ENCODE results near the gene SERINC5. TPM values are rescaled to one million over a fixed set of nuclear protein-coding genes. Genes with fewer than 3 reads are reported as not detected.

The SERINC5 gene
- total and polyA plus RNA-seq, 7 donors, result 0.70 to 8.6 (median 2.7) TPM

- intact Hi-C loops (cut with DNase I), result loop anchor here in 1 of 2 donors (10.0 kb wide), 2 partner anchors 228 to 1058 kb away; no protein-coding TSS in a partner anchor
- Histone ChIP-seq H3K27ac (peak overlapping the region; percentile 68), H3K4me1 (peaks cover 7% of the 10 kb centered on the region), H3K4me3 (peak overlapping the region; percentile 58), H3K27me3 (ENCODE audit: insufficient read depth in 3 of 3, low read length in 2 of 3) (no peaks in the 10 kb centered on the region), H3K9me3 (no peaks in the 10 kb centered on the region), H3K36me3 (ENCODE audit: insufficient read depth in 1 of 2, low read depth in 1 of 2) (no peaks in the 10 kb centered on the region)
- 1 to 3% (median 2%) methylated on average over 16 of the region's 16 CpGs for WGBS, 3 donors
- peak; percentile 71 to 86 for DNase-seq
- peak; percentile 82 for TF ChIP-seq CTCF (IDR thresholded peaks at IDR 0.05)
- ATAC-seq, result peak; percentile 75 to 95 (median 88)
Observed at GRCh38 chr5:80082731-80083100, 173.1 kb downstream of the SERINC5 start.

- intact Hi-C loops (cut with DNase I), result loop anchor here in 1 of 2 donors (10.0 kb wide), 2 partner anchors 227 to 1057 kb away; no protein-coding TSS in a partner anchor
- Histone ChIP-seq H3K9me3 (no peaks in the 10 kb centered on the region), H3K27me3 (ENCODE audit: insufficient read depth in 3 of 3, low read length in 2 of 3) (no peaks in the 10 kb centered on the region), H3K27ac (no peak overlapping the region), H3K4me1 (peaks cover 7% of the 10 kb centered on the region), H3K36me3 (ENCODE audit: insufficient read depth in 1 of 2, low read depth in 1 of 2) (no peaks in the 10 kb centered on the region), H3K4me3 (peak overlapping the region; percentile 58)
- ATAC-seq (no peak), DNase-seq (no peak)
- 74 to 80% (median 80%) methylated on average over 15 of the region's 15 CpGs for WGBS, 3 donors
- no peak for TF ChIP-seq CTCF (IDR thresholded peaks at IDR 0.05)
Observed at GRCh38 chr5:80082281-80082680, 173.6 kb downstream of the SERINC5 start.

GRCh38 chr5:80078921-80079320, 176.9 kb downstream of the SERINC5 start:
- ATAC-seq (no peak), DNase-seq (no peak)
- Histone ChIP-seq H3K4me3 (no peak overlapping the region), H3K27ac (no peak overlapping the region), H3K36me3 (ENCODE audit: insufficient read depth in 1 of 2, low read depth in 1 of 2) (no peaks in the 10 kb centered on the region), H3K27me3 (ENCODE audit: insufficient read depth in 3 of 3, low read length in 2 of 3) (no peaks in the 10 kb centered on the region), H3K9me3 (no peaks in the 10 kb centered on the region), H3K4me1 (peaks cover 7% of the 10 kb centered on the region)
- TF ChIP-seq CTCF (IDR thresholded peaks at IDR 0.05), result no peak
- WGBS, 3 donors, result 93 to 95% (median 95%) methylated on average over 4 of the region's 4 CpGs
- intact Hi-C loops (cut with DNase I), result loop anchor here in 1 of 2 donors (10.0 kb wide), 1 partner anchor 1054 kb away; no protein-coding TSS in a partner anchor

GRCh38 chr5:80077051-80077714, 178.7 kb downstream of the SERINC5 start:
- no peak for ATAC-seq
- intact Hi-C loops (cut with DNase I), result loop anchor here in 1 of 2 donors (10.0 kb wide), 1 partner anchor 1052 kb away; no protein-coding TSS in a partner anchor
- Histone ChIP-seq H3K27me3 (ENCODE audit: insufficient read depth in 3 of 3, low read length in 2 of 3) (no peaks in the 10 kb centered on the region), H3K4me3 (no peak overlapping the region), H3K27ac (no peak overlapping the region), H3K36me3 (ENCODE audit: insufficient read depth in 1 of 2, low read depth in 1 of 2) (no peaks in the 10 kb centered on the region), H3K4me1 (no peaks in the 10 kb centered on the region), H3K9me3 (no peaks in the 10 kb centered on the region)
- no peak for DNase-seq
- 82 to 90% (median 86%) methylated on average over 3 of the region's 3 CpGs for WGBS, 3 donors
- no peak for TF ChIP-seq CTCF (IDR thresholded peaks at IDR 0.05)

Data from psoas muscle (tissue), 8 donors.